ENCODE measurements around the gene TMPRSS11D. TPM values are rescaled to one million over a fixed set of nuclear protein-coding genes. Genes with fewer than 3 reads are reported as not detected.

TMPRSS11D gene
- total RNA-seq, 1 experiment from 2014 or later = not detected

- H3K14ac ChIP-seq (ENCODE audit: insufficient read depth, low read length) = no peak overlapping the region
- TF ChIP-seq, protein P1, sequence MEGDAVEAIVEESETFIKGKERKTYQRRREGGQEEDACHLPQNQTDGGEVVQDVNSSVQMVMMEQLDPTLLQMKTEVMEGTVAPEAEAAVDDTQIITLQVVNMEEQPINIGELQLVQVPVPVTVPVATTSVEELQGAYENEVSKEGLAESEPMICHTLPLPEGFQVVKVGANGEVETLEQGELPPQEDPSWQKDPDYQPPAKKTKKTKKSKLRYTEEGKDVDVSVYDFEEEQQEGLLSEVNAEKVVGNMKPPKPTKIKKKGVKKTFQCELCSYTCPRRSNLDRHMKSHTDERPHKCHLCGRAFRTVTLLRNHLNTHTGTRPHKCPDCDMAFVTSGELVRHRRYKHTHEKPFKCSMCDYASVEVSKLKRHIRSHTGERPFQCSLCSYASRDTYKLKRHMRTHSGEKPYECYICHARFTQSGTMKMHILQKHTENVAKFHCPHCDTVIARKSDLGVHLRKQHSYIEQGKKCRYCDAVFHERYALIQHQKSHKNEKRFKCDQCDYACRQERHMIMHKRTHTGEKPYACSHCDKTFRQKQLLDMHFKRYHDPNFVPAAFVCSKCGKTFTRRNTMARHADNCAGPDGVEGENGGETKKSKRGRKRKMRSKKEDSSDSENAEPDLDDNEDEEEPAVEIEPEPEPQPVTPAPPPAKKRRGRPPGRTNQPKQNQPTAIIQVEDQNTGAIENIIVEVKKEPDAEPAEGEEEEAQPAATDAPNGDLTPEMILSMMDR (conservative IDR thresholded peaks at IDR 0.05) = no peak
- H3K9ac ChIP-seq (ENCODE audit: extremely low read depth, insufficient read length, low read length) = no peak overlapping the region
- H3K27ac ChIP-seq (ENCODE audit: insufficient read length, low read depth, low read length) = no peak overlapping the region
- Mint-ChIP-seq H3K4me3 (no peak overlapping the region), H3K9me3 (no peaks in the 10 kb centered on the region), H3K27me3 (ENCODE audit: low read depth) (no peaks in the 10 kb centered on the region), H3K36me3 (ENCODE audit: insufficient read depth in 1 of 3, low read depth in 3 of 3) (no peaks in the 10 kb centered on the region), H3K4me1 (peaks cover 2 to 3% of the 10 kb centered on the region in 2 experiments; a peak in 2 of 4 replicates), H3K27ac (no peak overlapping the region)
- H4K5ac ChIP-seq (ENCODE audit: insufficient read length, low read depth, low read length) = no peak overlapping the region
- H3K79me2 ChIP-seq (ENCODE audit: insufficient read depth, low read length) = no peaks in the 10 kb centered on the region
- H4K8ac ChIP-seq (replicated peaks; ENCODE audit: insufficient read length, low read depth, low read length) = no peak overlapping the region
- no peak overlapping the region for H4K91ac ChIP-seq (ENCODE audit: insufficient read length, low read depth, low read length)
- H3T11ph ChIP-seq (ENCODE audit: low read length) = no peak overlapping the region
- no peak overlapping the region for H2BK15ac ChIP-seq (ENCODE audit: low read depth, low read length)
- H3K18ac ChIP-seq (ENCODE audit: insufficient read length, low read depth, low read length) = no peak overlapping the region
- H3K79me1 ChIP-seq (ENCODE audit: insufficient read depth, low read depth, low read length, poor library complexity, severe bottlenecking) = no peaks in the 10 kb centered on the region
- no peak overlapping the region for H2BK120ac ChIP-seq (ENCODE audit: low read depth, low read length, poor library complexity, severe bottlenecking)
- no peak overlapping the region for H3K23ac ChIP-seq (ENCODE audit: insufficient read length, low read depth, low read length)
- H3K4ac ChIP-seq (ENCODE audit: low read depth, low read length) = no peak overlapping the region
- no peaks in the 10 kb centered on the region for H3K27me3 ChIP-seq (ENCODE audit: insufficient read depth, low read length)
- H2BK5ac ChIP-seq (ENCODE audit: insufficient read length, low read length) = no peak overlapping the region
- H3K4me1 ChIP-seq (ENCODE audit: insufficient read depth, low read length) = no peaks in the 10 kb centered on the region
- no peak overlapping the region for H2BK20ac ChIP-seq (ENCODE audit: low read depth, low read length, poor library complexity, severe bottlenecking)
- H2BK12ac ChIP-seq (ENCODE audit: insufficient read length, low read depth, low read length) = no peak overlapping the region
- no peak overlapping the region for H3K4me2 ChIP-seq (ENCODE audit: insufficient read depth, insufficient read length, low read length)
- no peak overlapping the region for H2AK5ac ChIP-seq (ENCODE audit: insufficient read length, low read length)
- H3K23me2 ChIP-seq (ENCODE audit: insufficient read length, low read depth, low read length, poor library complexity, severe bottlenecking) = no peaks in the 10 kb centered on the region
- DNase-seq = no peak
- no peak overlapping the region for H2AFZ ChIP-seq (ENCODE audit: low read length)
- H3K9me3 ChIP-seq (ENCODE audit: control insufficient read depth, low read depth, low read length) = no peaks in the 10 kb centered on the region
- H4K20me1 ChIP-seq (ENCODE audit: control insufficient read depth, insufficient read depth, insufficient read length) = no peaks in the 10 kb centered on the region
- WGBS (ENCODE audit: extremely low coverage, insufficient read length, low lambda C conversion rate) = no CpG with 5 or more reads among the region's 5 CpGs
- no peak overlapping the region for H3K56ac ChIP-seq (ENCODE audit: insufficient read length, low read depth, low read length)
Observed at GRCh38 chr4:67915400-67915966, 31.7 kb upstream of the TMPRSS11D start.

Measured in H9 (cell line).